ENCODE results near the gene SMAD1.
A peak's percentile ranks its signal among the peaks of the same experiment; 100 is the strongest.

Gene SMAD1

DNA sequence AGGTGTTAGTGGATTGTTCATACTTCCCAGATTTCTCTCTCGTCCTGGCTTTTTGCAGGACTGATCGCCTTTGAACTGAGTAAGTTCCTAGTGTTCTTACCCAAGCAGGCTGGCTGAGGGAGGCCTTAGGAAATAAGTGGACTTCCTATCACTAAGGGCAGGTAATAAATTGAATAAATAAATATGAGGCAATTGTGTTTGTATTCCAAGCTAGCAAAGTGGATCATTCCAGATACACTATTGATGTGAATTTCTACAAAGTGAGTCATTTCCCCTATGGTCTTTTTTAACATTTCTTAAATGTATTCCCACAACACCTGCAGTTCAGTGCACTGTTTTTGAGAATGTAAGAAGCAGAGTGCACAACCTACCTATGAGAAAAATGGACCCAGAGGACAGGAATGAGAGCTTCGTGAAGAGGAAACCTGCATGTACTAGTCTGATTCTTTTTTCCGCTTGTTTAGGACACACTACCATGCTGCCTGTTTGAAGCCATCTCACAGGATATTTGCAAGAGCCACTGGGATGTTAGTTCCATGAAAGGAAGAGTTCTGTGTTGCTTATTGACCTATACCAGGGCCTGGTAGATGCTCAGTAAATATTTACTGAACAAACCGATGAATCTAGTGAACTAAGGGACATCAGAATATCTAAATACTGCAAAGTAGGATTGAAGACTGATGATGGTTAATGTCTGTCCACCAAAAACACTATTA, 29.0 kb upstream of the SMAD1 start:
- peaks cover 13% of the 10 kb centered on the region for H3K4me1 ChIP-seq (ENCODE audit: insufficient read depth, poor library complexity, severe bottlenecking)
- H3K9me3 ChIP-seq (ENCODE audit: severe bottlenecking), result no peaks in the 10 kb centered on the region
- ATAC-seq (ENCODE audit: low read depth) (peak; percentile 87), DNase-seq (ENCODE audit: low spot score) (no peak)
- peak overlapping the region; percentile 50 for H3K27ac ChIP-seq (ENCODE audit: poor library complexity, severe bottlenecking)
- no peaks in the 10 kb centered on the region for H3K27me3 ChIP-seq (ENCODE audit: insufficient read depth, poor library complexity, severe bottlenecking)
- TF ChIP-seq, protein P1, sequence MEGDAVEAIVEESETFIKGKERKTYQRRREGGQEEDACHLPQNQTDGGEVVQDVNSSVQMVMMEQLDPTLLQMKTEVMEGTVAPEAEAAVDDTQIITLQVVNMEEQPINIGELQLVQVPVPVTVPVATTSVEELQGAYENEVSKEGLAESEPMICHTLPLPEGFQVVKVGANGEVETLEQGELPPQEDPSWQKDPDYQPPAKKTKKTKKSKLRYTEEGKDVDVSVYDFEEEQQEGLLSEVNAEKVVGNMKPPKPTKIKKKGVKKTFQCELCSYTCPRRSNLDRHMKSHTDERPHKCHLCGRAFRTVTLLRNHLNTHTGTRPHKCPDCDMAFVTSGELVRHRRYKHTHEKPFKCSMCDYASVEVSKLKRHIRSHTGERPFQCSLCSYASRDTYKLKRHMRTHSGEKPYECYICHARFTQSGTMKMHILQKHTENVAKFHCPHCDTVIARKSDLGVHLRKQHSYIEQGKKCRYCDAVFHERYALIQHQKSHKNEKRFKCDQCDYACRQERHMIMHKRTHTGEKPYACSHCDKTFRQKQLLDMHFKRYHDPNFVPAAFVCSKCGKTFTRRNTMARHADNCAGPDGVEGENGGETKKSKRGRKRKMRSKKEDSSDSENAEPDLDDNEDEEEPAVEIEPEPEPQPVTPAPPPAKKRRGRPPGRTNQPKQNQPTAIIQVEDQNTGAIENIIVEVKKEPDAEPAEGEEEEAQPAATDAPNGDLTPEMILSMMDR (IDR thresholded peaks at IDR 0.05; ENCODE audit: poor library complexity, severe bottlenecking), result no peak
- H3K4me3 ChIP-seq (ENCODE audit: severe bottlenecking), result no peak overlapping the region
- H3K36me3 ChIP-seq (ENCODE audit: low read depth), result no peaks in the 10 kb centered on the region

- TF ChIP-seq, protein P1 (IDR thresholded peaks at IDR 0.05; ENCODE audit: poor library complexity, severe bottlenecking), result no peak
- H3K36me3 ChIP-seq (ENCODE audit: low read depth), result no peaks in the 10 kb centered on the region
- peak overlapping the region; percentile 50 for H3K27ac ChIP-seq (ENCODE audit: poor library complexity, severe bottlenecking)
- DNase-seq (ENCODE audit: low spot score), result no peak
- H3K4me1 ChIP-seq (ENCODE audit: insufficient read depth, poor library complexity, severe bottlenecking), result peaks cover 13% of the 10 kb centered on the region
- no peak overlapping the region for H3K4me3 ChIP-seq (ENCODE audit: severe bottlenecking)
- peak; percentile 13; the same call in 1 of the 3 replicates for ATAC-seq (ENCODE audit: low read depth)
- H3K9me3 ChIP-seq (ENCODE audit: severe bottlenecking), result no peaks in the 10 kb centered on the region
- H3K27me3 ChIP-seq (ENCODE audit: insufficient read depth, poor library complexity, severe bottlenecking), result no peaks in the 10 kb centered on the region
Measured at GRCh38 chr4:145453163-145453520, 28.5 kb upstream of the SMAD1 start.

DNA sequence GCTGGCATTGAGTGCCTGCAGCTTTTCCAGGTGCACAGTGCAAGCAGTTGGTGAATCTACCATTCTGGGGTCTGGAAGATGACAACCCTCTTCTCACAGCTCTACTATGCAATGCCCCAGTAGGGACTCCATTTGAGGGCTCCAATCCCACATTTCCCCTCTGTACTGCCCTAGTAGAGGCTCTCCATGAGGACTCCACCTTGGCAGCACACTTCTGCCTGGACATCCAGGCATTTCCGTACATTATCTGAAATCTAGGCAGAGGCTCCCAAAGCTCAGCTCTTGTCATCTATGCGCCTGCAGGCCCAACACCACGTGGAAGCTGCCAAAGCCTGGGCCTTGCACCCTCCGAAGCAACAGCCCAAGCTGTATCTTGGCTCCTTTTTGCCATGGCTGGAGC, 8.4 kb upstream of the SMAD1 start:
- no peak overlapping the region for H3K4me3 ChIP-seq (ENCODE audit: severe bottlenecking)
- peaks cover 3% of the 10 kb centered on the region for H3K9me3 ChIP-seq (ENCODE audit: severe bottlenecking)
- no peak overlapping the region for H3K27ac ChIP-seq (ENCODE audit: poor library complexity, severe bottlenecking)
- no peaks in the 10 kb centered on the region for H3K36me3 ChIP-seq (ENCODE audit: low read depth)
- no peaks in the 10 kb centered on the region for H3K27me3 ChIP-seq (ENCODE audit: insufficient read depth, poor library complexity, severe bottlenecking)
- no peaks in the 10 kb centered on the region for H3K4me1 ChIP-seq (ENCODE audit: insufficient read depth, poor library complexity, severe bottlenecking)
- ATAC-seq (ENCODE audit: low read depth) (no peak), DNase-seq (ENCODE audit: low spot score) (no peak)
- TF ChIP-seq, protein P1 (IDR thresholded peaks at IDR 0.05; ENCODE audit: poor library complexity, severe bottlenecking), result no peak

DNA sequence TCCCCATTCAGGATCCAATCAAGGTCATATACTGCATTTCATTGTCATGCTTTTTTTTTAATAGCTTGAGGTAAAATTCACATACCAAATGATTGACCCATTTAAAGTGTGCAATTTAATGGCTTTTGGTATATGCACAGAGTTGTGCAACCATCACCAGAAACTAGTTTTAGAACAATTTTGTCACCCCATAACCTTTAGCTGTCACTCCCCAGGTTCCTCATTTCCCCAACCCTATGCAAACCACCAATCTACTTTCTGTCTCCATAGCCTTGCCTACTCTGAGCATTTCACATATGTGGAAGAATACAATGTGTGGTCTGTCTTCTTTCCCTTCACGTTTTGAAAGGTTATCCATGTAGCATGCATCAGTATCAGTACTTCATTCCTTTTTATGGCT, 1.4 kb upstream of the SMAD1 start:
- no peak overlapping the region for H3K27ac ChIP-seq (ENCODE audit: poor library complexity, severe bottlenecking)
- no peaks in the 10 kb centered on the region for H3K27me3 ChIP-seq (ENCODE audit: insufficient read depth, poor library complexity, severe bottlenecking)
- TF ChIP-seq, protein P1 (IDR thresholded peaks at IDR 0.05; ENCODE audit: poor library complexity, severe bottlenecking), result no peak
- no peak overlapping the region for H3K4me3 ChIP-seq (ENCODE audit: severe bottlenecking)
- H3K36me3 ChIP-seq (ENCODE audit: low read depth), result no peaks in the 10 kb centered on the region
- ATAC-seq (ENCODE audit: low read depth), result no peak
- DNase-seq (ENCODE audit: low spot score), result no peak
- peaks cover 5% of the 10 kb centered on the region for H3K4me1 ChIP-seq (ENCODE audit: insufficient read depth, poor library complexity, severe bottlenecking)
- H3K9me3 ChIP-seq (ENCODE audit: severe bottlenecking), result no peaks in the 10 kb centered on the region

DNA sequence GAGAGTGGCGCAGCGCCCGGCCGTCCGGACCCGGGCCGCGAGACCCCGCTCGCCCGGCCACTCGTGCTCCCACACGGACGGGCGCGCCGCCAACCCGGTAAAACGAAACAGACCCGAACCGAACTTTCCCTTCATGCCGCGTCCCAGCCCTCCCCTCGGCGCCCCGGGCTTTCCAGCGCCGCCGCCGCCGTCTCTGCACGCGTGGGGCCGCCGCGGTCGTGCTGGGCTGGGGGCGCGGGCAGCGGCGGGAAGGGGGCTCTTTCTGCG, 222 bp downstream of the SMAD1 start:
- peak overlapping the region; percentile 76 for H3K27ac ChIP-seq (ENCODE audit: poor library complexity, severe bottlenecking)
- DNase-seq (ENCODE audit: low spot score), result no peak
- H3K36me3 ChIP-seq (ENCODE audit: low read depth), result no peaks in the 10 kb centered on the region; the same call in 1 of the 2 replicates
- H3K27me3 ChIP-seq (ENCODE audit: insufficient read depth, poor library complexity, severe bottlenecking), result no peaks in the 10 kb centered on the region
- H3K4me1 ChIP-seq (ENCODE audit: insufficient read depth, poor library complexity, severe bottlenecking), result peaks cover 5% of the 10 kb centered on the region
- TF ChIP-seq, protein P1 (IDR thresholded peaks at IDR 0.05; ENCODE audit: poor library complexity, severe bottlenecking), result no peak
- H3K4me3 ChIP-seq (ENCODE audit: severe bottlenecking), result peak overlapping the region; percentile 76
- no peaks in the 10 kb centered on the region for H3K9me3 ChIP-seq (ENCODE audit: severe bottlenecking)
- peak; percentile 4; the same call in 2 of the 3 replicates for ATAC-seq (ENCODE audit: low read depth)
